SH-SY5Y (cell line): ENCODE measurements around the gene GET3.

Source experiments
- GATA2 ChIP-seq: IDR thresholded peaks from 2 replicates; pipeline ENCODE4 v1.6.1; 2011; ENCODE audit warnings: mild to moderate bottlenecking, low read depth, low read length
- GATA3 ChIP-seq: IDR thresholded peaks from 2 replicates; pipeline ENCODE4 v1.6.1; 2011; ENCODE audit warnings: low read depth, mild to moderate bottlenecking, low read length, moderate library complexity

DNA sequence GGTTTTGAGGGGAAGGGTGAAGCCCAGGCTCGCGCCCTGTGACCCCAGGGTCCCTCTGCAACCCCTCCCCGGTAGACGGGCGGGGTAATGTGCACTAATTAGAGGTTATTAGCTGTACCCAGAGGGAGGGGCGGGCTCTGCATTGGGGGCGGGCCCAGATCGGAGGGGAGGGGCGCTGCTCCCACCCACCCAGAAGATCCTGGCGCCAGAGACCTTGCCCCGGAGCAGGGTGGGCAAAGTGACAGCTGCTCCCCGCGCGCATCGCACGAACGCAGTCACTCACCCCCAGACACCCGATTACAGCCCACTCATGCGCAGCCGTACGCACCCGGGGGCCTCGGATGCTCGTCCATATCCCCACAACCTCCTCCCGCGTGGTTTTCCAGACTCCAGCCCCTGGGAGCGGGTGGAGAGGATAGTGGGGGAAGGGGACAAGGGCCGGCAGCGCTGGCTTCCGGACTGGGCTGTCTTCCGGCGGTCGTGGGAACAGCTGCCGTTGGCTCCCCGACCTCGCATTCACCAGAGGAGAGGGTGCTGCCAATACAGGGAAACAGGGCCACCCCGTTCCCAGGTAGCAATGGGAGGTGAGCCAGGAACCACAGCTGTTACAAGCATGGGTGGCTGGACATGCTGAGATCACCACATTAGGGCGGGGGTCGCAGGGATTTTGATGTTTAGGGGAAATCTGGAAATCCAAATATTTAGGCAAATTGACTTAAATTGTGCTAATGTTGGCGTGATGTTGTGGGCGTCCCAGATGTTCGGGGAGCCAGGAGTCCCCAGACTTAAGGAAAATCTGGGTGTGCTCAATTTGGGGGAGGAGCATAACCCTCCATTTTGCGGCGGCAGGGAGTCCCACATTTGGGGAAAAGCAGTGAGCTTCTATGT is 41.0 kb downstream of the GET3 start:
- TF ChIP-seq GATA3 (no peak), GATA2 (0 out of 2 replicates have a peak, but pooled peaks have one; percentile 12)
